Amygdala (tissue), 56 donors: ENCODE results near the gene HS6ST1.

Experiments used
- DNase-seq, 56 donors: peaks; one replicate each; lab custom pipeline; 2025; lab: John Stamatoyannopoulos, UW

HS6ST1 gene

DNA sequence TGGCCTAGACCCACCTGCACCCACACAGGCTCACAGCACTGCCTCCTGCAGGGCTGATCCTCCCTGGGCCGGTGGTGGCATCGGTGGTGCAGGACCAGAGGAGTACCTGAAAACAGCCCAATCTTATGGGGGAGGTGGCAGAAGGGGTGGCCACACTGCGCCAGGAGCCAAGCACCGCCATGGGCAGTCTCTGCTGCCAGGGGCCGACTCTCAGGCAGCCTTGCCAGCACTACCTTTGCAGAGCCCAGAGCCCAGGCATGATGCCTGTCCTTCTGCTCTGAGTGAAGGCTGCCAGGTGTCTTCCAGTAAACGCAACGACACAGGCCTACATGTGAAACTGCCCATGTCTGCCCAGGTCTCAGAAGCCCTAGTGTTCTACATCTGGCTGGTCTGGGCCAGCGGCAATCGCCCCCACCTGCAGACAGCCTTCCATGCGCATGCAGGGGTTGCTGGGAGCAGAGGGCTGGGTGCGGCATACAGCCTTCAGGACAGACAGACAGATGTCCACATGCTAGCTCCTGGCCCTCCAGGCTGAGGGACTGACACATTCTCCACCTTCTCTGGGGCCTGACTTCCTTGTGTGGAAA, 6.8 kb downstream of the HS6ST1 start:
- no peak for DNase-seq

DNA sequence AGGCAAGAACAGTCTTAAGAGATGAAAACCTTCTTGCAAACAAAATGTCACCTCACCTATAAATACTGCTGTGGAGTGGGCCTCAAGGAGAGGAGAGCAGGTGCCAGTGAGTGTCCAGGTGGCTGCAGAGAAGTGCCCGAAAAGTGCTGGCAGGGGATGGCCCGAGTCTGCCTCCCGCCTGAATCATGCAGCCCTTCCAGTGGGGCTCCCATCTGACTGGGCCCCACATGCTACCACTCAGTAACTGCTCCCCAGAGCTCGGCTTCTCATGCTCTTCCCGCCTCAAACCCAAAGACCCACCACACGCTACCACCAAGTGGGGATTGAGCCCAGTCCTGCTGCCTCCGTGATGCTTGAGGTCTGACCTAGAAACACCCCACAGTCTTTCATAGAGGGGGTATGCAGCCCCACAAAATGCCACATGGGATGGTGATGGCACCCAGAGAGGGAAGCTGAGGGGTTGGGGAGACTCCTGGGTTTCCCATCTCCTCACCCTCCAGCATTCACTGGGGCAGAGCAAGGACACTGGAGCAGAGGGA, 7.4 kb downstream of the HS6ST1 start:
- no peak for DNase-seq

DNA sequence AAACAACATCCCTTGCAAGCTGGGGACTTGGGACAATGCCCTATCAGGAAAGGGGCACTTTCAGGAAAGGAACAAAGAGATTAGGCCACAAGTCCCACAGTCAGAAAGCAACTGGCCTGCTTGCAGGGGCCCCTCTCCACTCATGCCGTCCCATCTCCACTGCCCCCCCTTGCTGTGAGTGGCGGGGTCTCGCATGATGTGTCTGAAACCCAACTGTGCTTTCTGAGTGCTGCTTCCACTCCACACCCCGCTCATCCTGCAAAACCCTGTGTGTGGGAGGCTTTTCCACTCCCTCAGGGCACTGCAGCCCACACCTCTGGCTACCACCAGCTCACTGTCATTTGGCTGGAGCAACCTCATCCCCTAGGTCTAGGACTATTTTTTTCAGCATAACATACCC, 7.9 kb downstream of the HS6ST1 start:
- DNase-seq, result no peak

DNA sequence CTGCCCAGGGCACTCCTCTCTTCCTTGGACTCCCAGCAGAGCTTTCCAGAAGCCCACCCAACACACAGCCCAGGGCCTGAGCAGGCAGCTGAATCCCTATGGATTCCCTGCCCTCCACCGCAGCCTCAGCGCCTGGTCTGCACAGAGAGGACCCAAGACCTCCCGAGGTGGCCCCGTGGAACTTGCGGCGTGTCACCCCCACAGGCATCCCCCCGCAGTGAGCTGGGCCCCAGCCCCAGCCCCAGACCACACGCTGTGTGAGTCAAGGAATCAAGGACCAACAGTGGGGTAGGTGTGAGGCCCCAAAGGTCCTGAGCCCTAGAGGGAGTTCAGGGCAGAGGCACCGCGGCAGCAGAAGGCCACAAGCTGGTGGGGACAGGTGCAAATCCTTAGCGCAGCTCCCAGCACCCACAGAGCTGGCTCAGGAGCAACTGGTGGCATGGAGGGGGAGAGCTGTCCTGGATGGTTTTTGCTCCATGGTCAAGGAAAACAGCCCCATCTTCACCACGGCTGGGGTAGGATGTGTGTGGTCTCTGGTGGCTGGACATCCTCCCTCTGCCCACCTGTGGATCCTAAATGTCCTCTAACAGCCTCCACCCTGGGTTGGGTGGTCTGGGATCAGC, 8.5 kb downstream of the HS6ST1 start:
- DNase-seq, result no peak

DNA sequence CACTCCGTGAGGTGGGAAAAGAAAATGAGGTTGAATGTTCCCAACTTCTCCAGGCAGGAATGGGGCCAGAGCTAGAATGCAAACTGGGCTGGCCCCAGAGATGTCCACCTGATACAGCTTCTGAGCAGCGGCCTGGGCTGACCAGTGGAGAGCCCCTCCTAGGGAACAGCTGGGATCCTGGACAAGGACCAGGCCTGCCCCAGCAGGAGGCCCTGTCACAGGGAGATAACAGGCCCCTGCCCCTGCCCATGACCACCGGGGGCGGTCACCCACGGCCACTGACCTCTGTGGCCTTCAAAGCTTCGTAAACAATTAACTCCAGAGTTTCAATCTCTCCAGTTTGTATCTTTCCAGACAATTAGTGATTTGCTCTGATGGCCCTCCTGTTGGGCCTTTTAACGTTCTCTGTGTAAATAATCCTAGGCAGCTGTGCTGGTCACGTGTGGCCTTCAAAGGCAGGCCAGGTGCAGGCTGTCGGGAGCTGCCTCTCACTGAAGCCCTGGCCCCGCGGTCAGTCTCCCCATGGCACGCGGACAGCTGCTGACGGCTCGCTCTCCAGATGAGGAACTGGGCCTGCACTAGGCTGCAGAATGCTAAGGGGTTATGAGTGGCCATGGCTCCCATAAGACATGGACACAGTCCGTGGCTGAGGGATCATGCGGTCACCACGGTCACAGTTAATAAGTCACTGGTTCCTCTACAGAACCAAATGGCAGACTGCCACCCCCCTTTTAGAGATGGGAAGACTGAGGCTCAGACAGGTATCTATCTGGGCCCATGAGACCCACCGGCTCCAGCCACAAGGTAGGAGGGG, 9.2 kb downstream of the HS6ST1 start:
- DNase-seq, result peak in 13 of 56 donors; percentile 26 to 61 (median 40)

DNA sequence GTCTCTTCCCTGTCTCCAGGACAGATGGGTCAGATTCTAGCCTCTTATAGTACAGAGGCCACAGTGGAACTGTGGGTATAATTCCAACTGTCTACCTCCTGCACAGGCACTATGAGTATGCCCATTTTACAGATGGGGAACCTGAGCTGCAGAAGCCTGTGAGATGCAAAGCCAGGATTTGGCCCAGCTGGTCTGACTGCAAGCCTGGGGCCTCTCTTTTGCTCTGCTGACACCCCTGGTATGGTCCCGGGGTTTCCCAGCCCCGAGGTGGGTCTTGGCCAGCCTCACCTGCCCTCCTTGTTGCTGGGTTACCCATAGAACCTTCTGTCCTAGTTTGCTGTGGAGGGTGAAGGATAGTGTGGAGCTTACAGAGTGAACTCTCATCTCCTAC, 9.8 kb downstream of the HS6ST1 start:
- DNase-seq, result no peak

DNA sequence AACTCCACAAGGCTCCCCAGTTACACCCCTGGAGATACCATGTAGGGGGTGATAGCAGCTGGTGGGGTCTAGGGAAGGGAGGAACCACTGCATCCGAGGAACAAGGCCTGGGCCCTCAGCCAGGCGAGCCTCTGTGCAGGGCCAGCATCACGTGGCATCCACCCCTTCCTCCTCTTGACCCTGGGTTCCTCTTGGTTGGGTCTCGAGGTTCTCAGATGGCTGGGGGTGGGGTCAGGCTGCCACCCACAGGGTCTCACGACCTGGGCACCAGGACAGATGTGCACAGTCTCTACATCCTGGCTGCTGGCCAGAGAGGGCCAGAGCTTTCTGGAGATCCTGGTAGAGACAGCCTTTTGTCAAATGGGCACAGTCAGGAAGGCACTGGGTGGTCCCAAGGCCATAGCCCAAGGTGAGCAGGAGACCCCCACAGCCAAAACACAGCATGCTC, 10.4 kb downstream of the HS6ST1 start:
- peak in 6 of 56 donors; percentile 30 to 65 (median 41) for DNase-seq

DNA sequence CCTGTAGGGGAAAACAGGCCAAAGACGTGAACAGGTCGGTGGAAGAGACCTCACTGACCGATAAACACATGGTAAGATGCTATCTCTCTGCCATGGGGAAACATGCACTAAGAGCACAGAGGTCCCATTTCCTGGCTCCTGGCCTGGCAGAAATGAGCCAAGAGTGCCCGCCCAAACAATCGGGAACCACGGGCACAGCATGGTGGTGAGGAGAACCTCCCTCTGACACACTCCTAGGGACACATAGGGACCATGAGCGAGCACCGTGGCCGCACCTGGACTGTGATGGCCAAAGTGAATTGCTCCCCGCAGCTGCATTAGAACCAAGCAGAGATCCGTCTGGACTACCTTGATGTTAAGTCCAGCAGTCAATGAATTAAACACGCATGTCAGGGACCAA, 11.1 kb downstream of the HS6ST1 start:
- DNase-seq, result no peak

DNA sequence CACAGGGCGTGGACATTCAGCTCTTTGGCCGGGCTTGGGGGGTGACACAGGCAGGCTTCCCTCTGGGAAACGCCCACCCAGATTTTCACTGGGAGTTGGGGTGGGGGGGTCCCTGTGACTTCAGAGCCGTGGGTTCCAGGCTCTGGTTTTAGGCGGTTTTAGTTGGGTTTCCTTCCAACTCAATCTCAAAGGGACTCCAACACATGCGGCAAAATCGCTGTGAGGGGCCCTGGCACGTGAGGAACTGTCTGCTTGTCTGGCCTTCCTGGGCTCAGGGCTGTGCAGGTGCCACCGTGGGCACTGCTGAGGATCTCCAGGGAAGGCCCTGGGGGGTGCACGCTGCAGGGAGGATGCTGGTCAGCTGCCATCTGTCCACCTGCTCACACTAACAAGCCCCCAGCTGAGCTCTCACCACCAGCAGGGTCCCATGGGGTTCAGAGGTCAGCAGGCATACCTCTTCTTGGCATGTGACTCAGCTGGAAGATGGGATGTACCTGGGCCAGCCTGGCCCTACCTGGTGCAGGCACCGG, 11.7 kb downstream of the HS6ST1 start:
- no peak for DNase-seq

DNA sequence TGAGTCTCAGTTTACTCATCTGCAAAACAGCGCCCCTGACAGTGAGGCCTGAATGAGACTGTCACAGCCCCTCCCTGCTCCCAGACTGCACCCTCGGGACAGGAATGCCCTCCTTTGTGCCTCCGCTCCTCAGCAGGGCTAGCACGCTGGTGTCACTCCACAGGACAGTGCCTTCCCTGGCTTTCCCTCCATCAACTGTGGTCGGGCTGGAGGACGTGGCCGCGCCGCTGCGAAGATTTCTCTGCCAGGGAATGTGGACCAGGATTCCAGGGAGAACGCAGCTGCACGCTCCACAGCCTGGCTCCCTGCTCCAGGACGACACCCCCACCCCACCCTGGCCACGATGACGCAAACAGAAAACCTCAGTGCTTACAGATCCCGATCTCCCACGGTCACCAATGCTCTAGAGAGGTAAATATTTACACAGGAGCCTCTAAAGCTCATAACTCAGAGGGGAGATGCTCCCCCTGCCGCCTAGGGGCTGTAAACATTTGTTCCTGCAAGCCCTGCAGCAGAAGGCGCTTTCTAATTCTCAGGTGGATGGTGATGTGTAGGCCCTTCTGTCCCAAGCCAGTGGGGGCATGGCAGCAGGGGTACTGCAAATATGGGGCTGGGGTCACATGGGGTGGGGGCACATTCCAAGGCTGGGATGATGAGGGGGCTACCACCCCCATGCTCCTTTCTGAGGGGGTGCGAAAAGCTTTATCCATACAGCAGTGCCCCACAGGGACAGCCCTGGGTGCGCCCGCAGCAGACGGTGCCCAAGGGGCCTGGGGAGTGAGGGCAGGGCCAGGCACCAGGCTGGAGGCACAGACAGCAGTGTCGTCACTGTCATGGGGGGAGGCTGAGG, 12.4 kb downstream of the HS6ST1 start:
- peak in 2 of 56 donors; percentile 22 to 36 for DNase-seq

DNA sequence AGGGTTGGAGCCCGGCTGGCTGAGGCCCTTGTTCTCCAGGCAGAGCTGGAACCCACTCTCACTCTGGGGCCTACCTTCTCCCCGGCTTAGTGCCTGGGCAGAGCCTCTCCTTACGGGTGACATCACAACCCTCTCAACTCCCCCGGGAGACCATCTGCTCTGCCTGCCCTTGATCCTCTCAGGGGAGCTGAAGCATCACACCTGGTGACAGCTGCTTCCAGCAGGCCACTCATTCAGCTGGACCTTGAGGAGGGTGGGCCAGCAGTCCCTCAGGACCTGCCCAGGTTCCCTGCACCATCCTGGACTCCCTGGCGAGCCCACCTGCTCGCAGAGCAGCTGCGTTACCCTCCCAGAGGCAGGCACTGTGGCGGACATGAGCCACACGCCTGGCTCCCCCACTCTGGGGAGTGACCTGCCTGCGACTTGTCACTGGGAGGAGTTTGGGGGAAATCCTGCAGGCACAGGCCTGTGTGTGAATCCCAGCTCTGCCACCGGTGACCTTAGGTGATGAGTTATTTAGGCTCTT, 13.1 kb downstream of the HS6ST1 start:
- no peak for DNase-seq

DNA sequence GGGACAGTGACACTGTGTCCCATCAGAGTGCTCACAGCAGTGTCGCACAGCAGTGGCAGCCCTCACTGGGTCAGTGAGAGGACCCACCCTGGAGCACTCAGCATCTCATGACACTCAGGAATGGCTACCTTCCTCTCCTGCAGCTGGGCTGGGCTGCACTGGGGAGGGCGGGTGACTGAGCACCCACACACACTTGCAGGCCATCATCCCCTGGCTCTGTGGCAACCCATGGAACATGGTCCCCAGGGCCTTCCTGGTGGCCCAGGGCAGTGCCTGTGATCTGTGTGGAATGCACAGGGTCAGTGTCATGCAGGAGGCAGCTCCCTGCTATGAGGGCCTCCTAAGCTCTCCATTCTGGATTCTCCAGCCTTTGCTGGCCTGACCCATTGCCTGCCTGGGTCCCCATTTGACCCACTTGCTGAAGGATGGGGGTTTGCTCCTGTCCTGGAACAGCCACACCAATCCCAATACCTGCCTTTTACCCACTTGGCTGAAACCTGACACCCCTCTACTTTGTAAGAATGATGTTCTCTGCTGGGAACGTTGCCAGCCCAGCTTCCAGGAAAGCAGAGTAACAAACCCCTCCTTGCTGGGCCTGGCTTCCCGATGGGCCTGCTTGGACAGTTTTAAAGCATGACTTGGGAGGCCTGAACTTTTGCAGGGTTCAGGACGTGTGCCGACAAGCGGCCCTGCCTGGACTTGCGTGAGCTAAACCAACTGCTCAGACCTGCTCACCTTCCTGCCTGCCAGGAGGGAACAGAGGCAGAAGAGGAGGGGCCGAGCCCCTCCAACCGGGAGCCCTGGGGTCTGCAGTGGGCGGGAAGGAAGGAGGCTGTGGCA, 13.7 kb downstream of the HS6ST1 start:
- DNase-seq, result peak in 9 of 56 donors; percentile 34 to 68 (median 53)

DNA sequence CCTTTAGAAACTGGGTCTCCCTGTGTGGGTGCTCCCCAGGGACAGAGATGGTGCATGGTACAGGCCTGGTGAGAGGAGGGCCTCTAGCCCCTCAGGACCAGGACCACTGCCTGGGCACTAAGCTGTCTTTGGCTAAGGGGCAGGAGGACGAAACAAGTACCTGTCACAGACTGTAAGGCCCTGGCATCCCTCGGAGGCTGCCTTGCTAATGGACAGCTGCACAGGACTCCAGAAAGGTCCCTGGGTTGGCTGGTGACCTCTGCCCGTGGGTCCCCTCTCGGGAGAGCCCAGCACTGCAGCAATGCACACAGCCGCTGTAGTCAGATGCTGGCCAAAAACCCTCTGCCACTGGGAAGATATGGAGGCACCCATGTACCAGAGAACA, 14.3 kb downstream of the HS6ST1 start:
- no peak for DNase-seq

DNA sequence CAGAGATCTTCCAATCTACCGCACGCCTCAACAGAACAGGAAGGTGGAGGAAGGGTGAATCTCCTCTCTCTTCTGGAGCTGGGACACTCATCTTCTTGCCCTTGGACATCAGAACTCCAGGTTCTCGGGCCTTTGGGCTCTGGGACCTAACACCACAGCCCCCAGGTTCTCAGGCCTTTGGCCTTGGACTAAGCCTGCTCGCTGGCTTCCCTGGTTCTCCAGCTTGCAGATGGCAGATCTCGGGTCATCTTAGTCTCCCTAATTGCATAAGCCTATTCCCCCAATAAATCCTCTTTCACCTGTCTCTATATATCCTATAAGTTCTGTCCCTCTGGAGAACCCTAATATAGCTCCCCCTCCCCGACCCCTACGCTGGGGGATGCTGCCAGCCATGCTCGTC, 14.8 kb downstream of the HS6ST1 start:
- DNase-seq, result no peak

DNA sequence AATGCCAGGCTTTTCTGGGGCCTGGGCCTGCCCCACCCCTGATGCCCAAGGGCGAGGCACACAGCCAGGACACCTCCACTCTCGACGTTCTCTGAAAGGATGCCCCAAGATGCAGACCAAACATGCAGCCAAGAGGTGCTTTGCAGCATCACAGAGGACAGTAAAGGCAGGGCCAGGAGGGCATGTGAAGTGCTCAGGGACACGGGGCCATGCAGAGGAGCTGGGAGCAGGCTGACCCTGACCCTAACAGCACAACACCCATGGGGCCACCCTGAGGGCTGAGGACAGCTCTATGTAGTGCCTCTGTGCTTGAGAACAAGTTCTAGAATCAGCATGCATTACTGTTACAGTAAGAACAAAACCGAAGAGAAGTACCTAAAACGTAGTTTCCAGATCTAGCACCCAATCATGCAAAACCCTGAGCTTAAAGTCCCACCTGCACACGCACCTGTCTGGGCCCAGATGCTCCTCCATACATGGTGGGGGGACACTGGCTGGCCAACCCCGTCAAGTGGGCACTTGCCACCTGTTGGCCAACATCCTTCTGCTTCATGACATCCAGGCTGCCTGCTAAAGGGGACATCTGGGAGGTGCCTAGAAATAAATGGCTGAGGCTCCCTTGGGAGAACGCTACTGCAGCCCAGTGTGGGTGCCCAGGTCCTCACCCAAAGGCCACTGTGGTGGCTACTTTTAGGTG, 15.4 kb downstream of the HS6ST1 start:
- no peak for DNase-seq

DNA sequence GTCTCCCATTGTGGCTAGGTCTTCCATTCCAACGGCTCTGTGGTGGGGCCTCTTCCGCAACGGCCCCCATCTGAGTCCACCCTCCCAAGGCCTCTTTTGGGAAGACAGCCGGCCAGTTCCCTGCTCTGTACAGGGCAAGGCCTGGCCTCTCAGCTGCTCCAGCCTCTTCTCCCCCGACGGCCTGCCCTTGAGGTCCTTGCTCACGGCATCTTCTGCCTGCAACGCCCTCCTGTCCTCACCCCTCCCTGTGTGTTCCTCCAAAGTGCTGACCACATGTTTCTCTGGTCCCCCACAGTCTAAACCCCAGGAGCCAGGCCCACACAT, 16.0 kb downstream of the HS6ST1 start:
- no peak for DNase-seq

DNA sequence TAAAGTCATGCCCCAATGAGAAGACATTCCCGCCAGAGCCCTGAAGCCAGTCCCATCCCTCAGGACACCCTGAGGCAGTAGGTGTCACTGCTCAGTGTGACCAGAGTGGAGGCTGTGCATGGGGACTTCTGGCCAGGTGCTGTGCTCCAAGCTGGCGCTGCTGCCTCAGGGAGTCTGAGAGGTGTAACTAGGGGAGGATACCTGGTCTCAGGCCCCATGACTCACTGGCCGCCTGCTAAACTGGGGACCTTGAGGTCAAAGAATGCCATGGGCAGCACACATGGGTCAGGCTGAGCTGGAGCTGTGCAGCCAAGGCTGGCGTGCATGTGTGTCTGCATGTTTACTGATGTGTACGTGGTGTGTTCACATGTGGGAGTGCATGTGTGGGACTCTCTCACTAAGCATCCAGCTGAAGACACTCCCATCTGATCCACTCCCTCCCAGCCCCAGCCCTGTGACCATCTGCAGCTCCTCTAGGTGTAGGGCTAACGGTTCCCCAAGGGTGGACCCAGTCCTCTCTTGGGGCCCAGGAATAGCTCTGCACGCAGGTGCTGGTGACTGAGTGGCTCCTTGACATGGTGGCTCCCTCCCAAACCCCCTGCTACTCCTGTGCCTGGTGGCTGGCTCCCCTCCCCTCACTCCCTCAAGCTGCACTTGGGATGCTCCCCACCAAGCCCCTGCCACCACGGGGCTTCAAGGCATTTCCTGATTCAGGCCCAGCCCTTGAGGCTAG, 16.5 kb downstream of the HS6ST1 start:
- no peak for DNase-seq

DNA sequence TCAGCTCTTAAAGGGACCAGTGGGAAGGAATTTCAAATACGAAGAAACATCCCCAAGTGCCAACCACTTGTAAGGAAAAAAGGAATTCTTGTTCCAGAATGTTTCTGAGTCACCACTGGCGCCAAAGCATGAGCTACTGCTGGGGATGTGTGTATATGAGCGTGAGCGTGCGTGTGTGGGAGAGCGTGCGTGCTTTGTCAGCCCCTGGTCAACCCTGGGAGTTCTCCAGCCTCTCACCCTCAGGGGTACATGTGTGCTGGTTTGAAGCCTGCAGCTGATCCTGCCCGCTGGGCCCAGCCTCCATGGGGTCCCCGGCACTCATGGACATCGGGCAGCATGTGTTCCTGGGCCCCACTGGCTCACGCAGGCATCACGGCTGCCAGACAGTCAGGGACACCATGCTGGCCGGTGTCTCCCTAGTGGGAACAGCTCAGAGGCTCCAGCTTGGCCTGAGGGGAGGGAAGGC, 17.1 kb downstream of the HS6ST1 start:
- peak in 12 of 56 donors; percentile 29 to 60 (median 35) for DNase-seq
